ENCODE data around the gene UBTD1.

UBTD1 gene

GRCh38 chr10:97531401-97531986 lies 32.8 kb downstream of the UBTD1 start:
- no peak overlapping the region for H3K27ac ChIP-seq
- TF ChIP-seq ZFX (IDR thresholded peaks at IDR 0.05; ENCODE audit: borderline replicate concordance) (no peak), CTCF (IDR thresholded peaks at IDR 0.05) (no peak)

GRCh38 chr10:97532935-97533671 lies 34.4 kb downstream of the UBTD1 start:
- TF ChIP-seq CTCF (IDR thresholded peaks at IDR 0.05) (no peak), ZFX (IDR thresholded peaks at IDR 0.05; ENCODE audit: borderline replicate concordance) (no peak)
- no peak overlapping the region for H3K27ac ChIP-seq

GRCh38 chr10:97533888-97534287 lies 35.2 kb downstream of the UBTD1 start:
- no peak overlapping the region for H3K27ac ChIP-seq
- TF ChIP-seq ZFX (IDR thresholded peaks at IDR 0.05; ENCODE audit: borderline replicate concordance) (no peak), CTCF (IDR thresholded peaks at IDR 0.05) (no peak)

GRCh38 chr10:97534746-97535367 lies 36.1 kb downstream of the UBTD1 start:
- TF ChIP-seq CTCF (IDR thresholded peaks at IDR 0.05) (peak; percentile 76), ZFX (IDR thresholded peaks at IDR 0.05; ENCODE audit: borderline replicate concordance) (no peak)
- no peak overlapping the region for H3K27ac ChIP-seq

- no peak overlapping the region for H3K27ac ChIP-seq
- TF ChIP-seq CTCF (IDR thresholded peaks at IDR 0.05): no peak
- no peak for TF ChIP-seq ZFX (IDR thresholded peaks at IDR 0.05; ENCODE audit: borderline replicate concordance)
These were observed 38.6 kb downstream of the UBTD1 start for GRCh38 chr10:97537186-97537869.

- no peak overlapping the region for H3K27ac ChIP-seq
- TF ChIP-seq ZFX (IDR thresholded peaks at IDR 0.05; ENCODE audit: borderline replicate concordance) (no peak), CTCF (IDR thresholded peaks at IDR 0.05) (no peak)
These were observed 39.7 kb downstream of the UBTD1 start for GRCh38 chr10:97538411-97538810.

Data from 22Rv1 (cell line).